GM06990 (cell line): ENCODE results near the gene KIAA1217.

Source experiments
- DNase-seq: peaks from one replicate; pipeline ENCODE4 v3.0.0-alpha.2; 2011; ENCODE audit not compliant: insufficient read length; ENCODE audit errors: extremely low read depth
- H3K27me3 ChIP-seq: replicated peaks from 2 replicates; pipeline ENCODE4 v1.6.0; 2011; ENCODE audit warnings: low read length; ENCODE audit not compliant: control insufficient read depth, insufficient read depth
- H3K36me3 ChIP-seq: 2 replicates; pipeline ENCODE4 v1.5.1; 2011; ENCODE audit warnings: low read length; ENCODE audit not compliant: control insufficient read depth, insufficient read depth
- H3K4me3 ChIP-seq: replicated peaks from 2 replicates; pipeline ENCODE4 v1.5.1; 2011; ENCODE audit warnings: low read depth, mild to moderate bottlenecking, control low read depth, low read length
- CTCF ChIP-seq: IDR thresholded peaks from 2 replicates; pipeline ENCODE4 v1.5.1; 2011; ENCODE audit warnings: low read length, control low read depth, mild to moderate bottlenecking, inconsistent platforms; ENCODE audit not compliant: insufficient read depth, poor library complexity, severe bottlenecking

KIAA1217 gene

GRCh38 chr10:24453404-24453830 is 244.5 kb downstream of the KIAA1217 start:
- TF ChIP-seq CTCF, result no peak
- no peak overlapping the region for H3K4me3 ChIP-seq
- H3K27me3 ChIP-seq, result no peaks in the 10 kb centered on the region
- DNase-seq, result no peak
- H3K36me3 ChIP-seq, result no peaks in the 10 kb centered on the region

- H3K27me3 ChIP-seq, result no peaks in the 10 kb centered on the region
- no peak for TF ChIP-seq CTCF
- H3K4me3 ChIP-seq, result no peak overlapping the region
- DNase-seq, result no peak
- no peaks in the 10 kb centered on the region for H3K36me3 ChIP-seq
Observed at GRCh38 chr10:24453973-24454372, 245.0 kb downstream of the KIAA1217 start.

- Histone ChIP-seq H3K4me3 (no peak overlapping the region), H3K36me3 (no peaks in the 10 kb centered on the region)
- no peak for TF ChIP-seq CTCF
Observed at GRCh38 chr10:24455447-24455846, 246.5 kb downstream of the KIAA1217 start.

GRCh38 chr10:24456322-24456721 is 247.4 kb downstream of the KIAA1217 start:
- H3K27me3 ChIP-seq, result no peaks in the 10 kb centered on the region
- TF ChIP-seq CTCF, result no peak
- H3K4me3 ChIP-seq, result no peak overlapping the region
- DNase-seq, result no peak
- H3K36me3 ChIP-seq, result no peaks in the 10 kb centered on the region

More at GRCh38 chr10:24455447-24455846, 246.5 kb downstream of the KIAA1217 start:
- H3K27me3 ChIP-seq, result no peaks in the 10 kb centered on the region
- DNase-seq, result no peak

GRCh38 chr10:24457661-24458318 is 248.9 kb downstream of the KIAA1217 start:
- no peak for TF ChIP-seq CTCF
- Histone ChIP-seq H3K36me3 (no peaks in the 10 kb centered on the region), H3K27me3 (no peaks in the 10 kb centered on the region), H3K4me3 (no peak overlapping the region)
- DNase-seq, result no peak

DNA sequence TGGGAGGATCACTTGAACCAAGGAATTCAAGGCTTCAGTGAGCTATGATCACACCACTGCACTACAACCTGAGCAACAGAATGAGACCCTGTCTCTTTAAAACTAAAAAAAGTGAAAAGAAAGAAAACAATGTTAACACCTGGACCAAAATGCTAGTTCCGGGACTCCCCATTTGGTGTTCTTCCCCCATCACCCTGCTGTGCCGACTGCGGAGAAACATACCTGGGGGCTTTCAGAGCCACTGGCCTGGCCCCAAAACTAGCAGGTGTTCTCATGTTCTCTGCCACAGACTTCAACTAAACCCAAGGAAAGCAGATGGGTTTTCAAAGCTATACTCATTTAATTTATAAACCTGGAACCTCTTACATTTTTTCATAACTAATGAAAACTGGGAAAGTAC is 250.9 kb downstream of the KIAA1217 start:
- no peaks in the 10 kb centered on the region for H3K27me3 ChIP-seq
- no peaks in the 10 kb centered on the region for H3K36me3 ChIP-seq
- DNase-seq, result no peak
- no peak overlapping the region for H3K4me3 ChIP-seq
- no peak for TF ChIP-seq CTCF
